Vagina (tissue), 2 donors: ENCODE results near the gene CASP5. TPM values are rescaled to one million over a fixed set of nuclear protein-coding genes. Genes with fewer than 3 reads are reported as not detected.

Source experiments
- DNase-seq, 2 donors: peaks; one replicate each; pipeline ENCODE4 v3.0.0-alpha.2; 2017; ENCODE audit errors: extremely low spot score in 2 of 2
- H3K27ac ChIP-seq: fragments of 200-600 bp; sonication (generic); one replicate; pipeline ENCODE4 v1.5.1; 2019
- H3K27me3 ChIP-seq: fragments of 200-600 bp; sonication (generic); one replicate; pipeline ENCODE4 v1.5.1; 2019
- H3K36me3 ChIP-seq, 2 donors: fragments of 200-600 bp; sonication (generic); one replicate each; pipeline ENCODE4 v1.5.1; 2017 to 2019
- H3K4me1 ChIP-seq: fragments of 200-600 bp; sonication (generic); one replicate; pipeline ENCODE4 v1.5.1; 2019
- H3K4me3 ChIP-seq, 2 donors: fragments of 200-600 bp; sonication (generic); 1 replicate in 1 of 2; 2 replicates in 1 of 2; pipeline ENCODE4 v1.5.1; 2016 to 2019
- H3K9me3 ChIP-seq: fragments of 200-600 bp; sonication (generic); one replicate; pipeline ENCODE4 v1.5.1; 2019
- CTCF ChIP-seq, 3 experiments: fragments of 450-650 bp in 2 of 3; fragments of 200-600 bp in 1 of 3; sonication (generic) in 1 of 3; IDR thresholded peaks; one replicate each; pipeline ENCODE4 v1.5.1; 2017 to 2019; ENCODE audit warnings: antibody characterized with exemption in 3 of 3, mild to moderate bottlenecking in 2 of 3, moderate library complexity in 2 of 3
- POLR2A ChIP-seq, 2 donors: fragments of 450-650 bp; IDR thresholded peaks; one replicate each; pipeline ENCODE4 v1.6.1; 2017; ENCODE audit warnings: antibody characterized with exemption in 2 of 2, mild to moderate bottlenecking in 2 of 2, moderate library complexity in 2 of 2
- POLR2AphosphoS5 ChIP-seq, 2 donors: sonication (generic); formaldehyde crosslinking; IDR thresholded peaks; one replicate each; pipeline ENCODE4 v1.9.0; 2017; ENCODE audit warnings: antibody characterized with exemption in 2 of 2, mild to moderate bottlenecking in 2 of 2, low read depth in 1 of 2; ENCODE audit not compliant: insufficient read depth in 1 of 2
- intact Hi-C: fragments of 100-400 bp; cut with DNase I; formaldehyde crosslinking; loops from one replicate; pipeline ENCODE4 v1.15.1; 2023
- total RNA-seq: library from RNA; depleted of rRNA; stranded (reverse); fragments of >200 nt; gene quantifications from one replicate; pipeline ENCODE4 v1.2.3, GENCODE V29; 2016

CASP5 gene
- total RNA-seq, 1 donor from 2014 or later: not detected

DNA sequence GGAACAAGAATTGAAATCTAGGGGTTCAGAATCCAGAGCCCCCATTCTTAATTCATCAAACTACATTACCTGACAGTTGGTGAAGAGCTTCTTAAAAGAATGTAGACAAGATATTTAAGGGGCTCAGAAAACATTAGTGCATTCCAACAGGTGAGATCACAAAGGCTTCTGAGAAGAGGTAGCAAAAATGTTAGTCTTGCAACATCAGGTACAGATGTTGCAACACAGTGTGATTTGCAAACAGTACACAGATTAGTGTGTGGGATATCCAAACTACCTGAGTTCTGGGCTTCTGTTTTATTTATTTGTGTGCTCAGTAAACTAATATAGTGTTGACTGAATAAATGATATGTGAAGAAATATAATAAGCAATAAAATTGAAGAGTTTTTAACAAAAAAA, 66.4 kb downstream of the CASP5 start:
- DNase-seq: no peak
- Histone ChIP-seq H3K9me3 (no peaks in the 10 kb centered on the region), H3K4me3 (no peak overlapping the region), H3K36me3 (peaks cover 0 to 23% of the 10 kb centered on the region in 2 donors), H3K4me1 (no peaks in the 10 kb centered on the region), H3K27me3 (no peaks in the 10 kb centered on the region), H3K27ac (no peak overlapping the region)
- no peak for TF ChIP-seq CTCF (IDR thresholded peaks at IDR 0.05)
- TF ChIP-seq POLR2AphosphoS5 (IDR thresholded peaks at IDR 0.05; ENCODE audit: insufficient read depth in 1 of 2, low read depth in 1 of 2): no peak
- no peak for TF ChIP-seq POLR2A (IDR thresholded peaks at IDR 0.05)
- intact Hi-C loops: no loop called here

DNA sequence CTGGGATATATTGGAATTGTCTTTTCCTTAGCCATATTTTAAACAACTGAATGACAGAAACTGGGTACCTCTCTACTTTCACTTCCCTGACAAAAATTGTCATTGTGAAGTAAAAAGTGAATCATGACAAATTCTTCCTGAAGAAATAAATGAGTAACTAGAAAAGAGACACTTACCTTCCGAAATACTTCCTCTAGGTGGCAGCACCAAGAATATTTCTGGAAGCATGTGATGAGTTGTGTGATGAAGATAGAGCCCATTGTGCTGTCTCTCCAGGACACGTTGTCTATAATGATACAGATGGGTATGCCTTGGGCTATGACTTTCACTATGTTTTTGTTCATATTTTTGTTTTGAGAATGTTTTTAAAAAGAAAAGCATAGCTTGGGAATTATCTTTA, 76.1 kb downstream of the CASP5 start:
- Histone ChIP-seq H3K36me3 (peaks cover 0 to 49% of the 10 kb centered on the region in 2 donors), H3K27me3 (no peaks in the 10 kb centered on the region), H3K27ac (no peak overlapping the region), H3K4me1 (no peaks in the 10 kb centered on the region), H3K4me3 (no peak overlapping the region), H3K9me3 (no peaks in the 10 kb centered on the region)
- intact Hi-C loops: no loop called here
- no peak for DNase-seq
- no peak for TF ChIP-seq POLR2AphosphoS5 (IDR thresholded peaks at IDR 0.05; ENCODE audit: insufficient read depth in 1 of 2, low read depth in 1 of 2)
- TF ChIP-seq CTCF (IDR thresholded peaks at IDR 0.05): peak in 2 of 3 experiments; percentile 22 to 43

Other genes starting within 250 kb of the CASP5 start
- gene CASP12, start 124.7 kb downstream of the CASP5 start, total RNA-seq: 7.4 TPM
- gene CASP4, start 54.6 kb downstream of the CASP5 start, total RNA-seq: 70.2 TPM
- gene CASP1, start 12.0 kb upstream of the CASP5 start, total RNA-seq: 23.3 TPM
- 26.8 TPM for gene CARD16, start 22.2 kb upstream of the CASP5 start, total RNA-seq
- not detected for gene CARD18, start 116.6 kb upstream of the CASP5 start, total RNA-seq